HG03432 (cell line): ENCODE data around the gene CEP63.
"Not testable (repeated sequence)": the region's sequence is repeated elsewhere in the genome, so short reads cannot be mapped to it uniquely, and the experiment has no call there.

Source experiments
- ATAC-seq: cut with Tn5 transposase; IDR thresholded peaks from one replicate; pipeline ENCODE4 v1.9.1; 2021; ENCODE audit warnings: mild to moderate bottlenecking, moderate library complexity; ENCODE audit not compliant: unreplicated experiment

CEP63 gene

GRCh38 chr3:134505485-134505884 is 19.6 kb downstream of the CEP63 start:
- no peak for ATAC-seq

GRCh38 chr3:134511500-134511899 is 25.6 kb downstream of the CEP63 start:
- ATAC-seq: no peak

- no peak for ATAC-seq
Measured at GRCh38 chr3:134516905-134517304, 31.0 kb downstream of the CEP63 start.

- no peak for ATAC-seq
Measured at GRCh38 chr3:134517791-134518190, 31.9 kb downstream of the CEP63 start.

GRCh38 chr3:134522541-134522940 is 36.7 kb downstream of the CEP63 start:
- ATAC-seq: no peak

- ATAC-seq: no peak
Measured at GRCh38 chr3:134525293-134525692, 39.4 kb downstream of the CEP63 start.

- no peak for ATAC-seq
Measured at GRCh38 chr3:134526319-134526718, 40.5 kb downstream of the CEP63 start.

GRCh38 chr3:134527037-134527436 is 41.2 kb downstream of the CEP63 start:
- no peak for ATAC-seq

- ATAC-seq: no peak
Measured at GRCh38 chr3:134527538-134528186, 41.8 kb downstream of the CEP63 start.

- no peak for ATAC-seq
Measured at GRCh38 chr3:134533493-134533892, 47.6 kb downstream of the CEP63 start.

- no peak for ATAC-seq
Measured at GRCh38 chr3:134535186-134535970, 49.5 kb downstream of the CEP63 start.

GRCh38 chr3:134536781-134537180 is 50.9 kb downstream of the CEP63 start:
- no peak for ATAC-seq

- ATAC-seq: no peak
Measured at GRCh38 chr3:134542287-134542958, 56.6 kb downstream of the CEP63 start.

GRCh38 chr3:134543113-134543512 is 57.3 kb downstream of the CEP63 start:
- no peak for ATAC-seq

GRCh38 chr3:134544316-134544715 is 58.5 kb downstream of the CEP63 start:
- no peak for ATAC-seq

- ATAC-seq: not testable (repeated sequence)
Measured at GRCh38 chr3:134544783-134545182, 58.9 kb downstream of the CEP63 start.

GRCh38 chr3:134545818-134546217 is 60.0 kb downstream of the CEP63 start:
- no peak for ATAC-seq

GRCh38 chr3:134552784-134553183 is 66.9 kb downstream of the CEP63 start:
- ATAC-seq: no peak

GRCh38 chr3:134559591-134559990 is 73.7 kb downstream of the CEP63 start:
- ATAC-seq: no peak

GRCh38 chr3:134562055-134562454 is 76.2 kb downstream of the CEP63 start:
- ATAC-seq: no peak

GRCh38 chr3:134563601-134564000 is 77.7 kb downstream of the CEP63 start:
- no peak for ATAC-seq

- ATAC-seq: no peak
Measured at GRCh38 chr3:134564991-134565390, 79.1 kb downstream of the CEP63 start.
